ENCODE results near the gene TNFRSF6B.

DNA sequence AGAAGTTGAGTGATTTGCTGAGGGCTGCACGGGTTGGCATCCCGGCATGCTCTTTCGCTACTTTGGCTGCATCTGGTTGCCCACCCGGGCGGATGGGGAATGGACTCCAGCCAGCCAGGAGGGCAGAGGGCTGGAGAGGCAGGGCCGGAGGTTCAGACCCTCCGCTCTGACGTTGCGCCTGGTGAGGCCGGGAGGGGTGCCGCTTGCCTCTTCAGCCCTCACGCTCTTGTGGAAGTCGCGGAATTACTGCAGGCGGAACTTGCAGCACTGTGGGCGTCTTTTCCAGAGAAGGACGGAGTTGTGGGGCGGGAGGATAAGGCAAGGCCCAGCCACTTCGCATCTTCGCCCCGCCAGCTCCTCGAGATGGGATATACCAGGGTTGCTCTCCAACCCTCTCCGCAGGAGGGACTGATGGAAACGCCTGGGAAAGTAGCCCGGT is 37.7 kb upstream of the TNFRSF6B start:
- TF ChIP-seq POLR2A (IDR thresholded peaks at IDR 0.05; ENCODE audit: low read length): no peak
- TF ChIP-seq GATA1 (IDR thresholded peaks at IDR 0.05; ENCODE audit: low read depth, low read length): no peak

Measured in erythroblast (primary cell).